Activated naive CD4-positive, alpha-beta T cell treated with anti-CD3 and anti-CD28 coated beads, Interleukin-2, amount 50 U/mL, for 72 hours (primary cell): ENCODE measurements around the gene DDAH1. TPM values are rescaled to one million over a fixed set of nuclear protein-coding genes. Genes with fewer than 3 reads are reported as not detected.

Experiments used
- ATAC-seq, 2 donors: fragments of 150-1000 bp; cut with Tn5 transposase; 2 replicates each; pipeline ENCODE4 v1.10.0; 2021; ENCODE audit warnings: mild to moderate bottlenecking in 2 of 2, moderate library complexity in 2 of 2
- DNase-seq, 2 donors: peaks; one replicate each; pipeline ENCODE4 v3.0.0; 2021 to 2022; ENCODE audit warnings: low spot score in 2 of 2
- H3K27ac Mint-ChIP-seq, 2 donors: one replicate each; pipeline ENCODE4 v1.8.0; 2022; ENCODE audit warnings: mild to moderate bottlenecking in 2 of 2, mixed read lengths in 2 of 2
- H3K36me3 Mint-ChIP-seq, 2 donors: one replicate each; pipeline ENCODE4 v1.8.0; 2022; ENCODE audit warnings: mixed read lengths in 2 of 2
- H3K9me3 Mint-ChIP-seq, 2 donors: one replicate each; pipeline ENCODE4 v1.8.0; 2022; ENCODE audit warnings: mixed read lengths in 2 of 2
- total RNA-seq, 2 donors: library from RNA; stranded (reverse); gene quantifications; one replicate each; pipeline ENCODE4 v1.2.3, GENCODE V29; 2022

DDAH1 gene
- total RNA-seq, 2 donors from 2014 or later, result not detected

DNA sequence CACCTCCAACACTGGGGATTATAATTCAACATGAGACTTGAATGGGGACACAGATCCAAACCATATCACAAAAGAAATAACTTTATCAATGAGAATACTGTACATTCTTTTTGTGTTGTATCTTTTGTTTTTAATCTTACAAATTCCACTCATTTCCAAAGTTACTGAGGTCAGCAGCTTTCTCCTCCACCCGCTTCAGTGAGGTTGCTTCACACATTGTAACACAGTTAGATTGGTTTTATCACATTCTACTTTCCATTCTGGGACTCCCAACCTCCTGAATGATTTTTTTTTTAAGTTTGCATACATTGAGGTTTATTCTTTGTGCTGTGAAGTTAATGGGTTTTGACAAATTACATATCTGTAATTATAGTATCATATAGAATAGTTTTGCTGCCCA is 43.8 kb downstream of the DDAH1 start:
- H3K27ac Mint-ChIP-seq, result no peak overlapping the region

DNA sequence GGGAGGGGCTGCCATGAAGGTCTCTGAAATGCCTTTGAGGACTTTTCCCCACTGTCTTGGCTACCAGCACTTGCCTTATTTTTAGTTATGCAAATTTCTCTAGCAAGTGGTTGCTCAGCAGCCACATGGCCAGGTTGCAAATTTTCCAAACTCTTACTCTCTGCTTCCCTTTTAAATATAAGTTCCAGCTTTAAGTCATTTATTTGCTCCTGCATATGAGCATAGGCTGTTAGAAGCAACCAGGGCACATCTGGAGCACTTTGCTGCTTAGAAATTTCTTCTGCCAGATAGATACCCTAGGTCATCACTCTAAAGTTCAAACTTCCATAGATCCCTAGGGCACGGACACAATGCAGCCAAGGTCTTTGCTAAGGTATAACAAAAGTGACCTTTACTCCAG is 44.8 kb downstream of the DDAH1 start:
- peaks cover 5% of the 10 kb centered on the region in 2 donors for H3K9me3 Mint-ChIP-seq
- H3K36me3 Mint-ChIP-seq, result no peaks in the 10 kb centered on the region
- DNase-seq (no peak), ATAC-seq (no peak)
- H3K27ac Mint-ChIP-seq, result no peak overlapping the region

More for the DNA sequence above, 43.8 kb downstream of the DDAH1 start:
- DNase-seq (no peak), ATAC-seq (no peak)
- Mint-ChIP-seq H3K9me3 (peaks cover 5% of the 10 kb centered on the region in 2 donors), H3K36me3 (no peaks in the 10 kb centered on the region)

DNA sequence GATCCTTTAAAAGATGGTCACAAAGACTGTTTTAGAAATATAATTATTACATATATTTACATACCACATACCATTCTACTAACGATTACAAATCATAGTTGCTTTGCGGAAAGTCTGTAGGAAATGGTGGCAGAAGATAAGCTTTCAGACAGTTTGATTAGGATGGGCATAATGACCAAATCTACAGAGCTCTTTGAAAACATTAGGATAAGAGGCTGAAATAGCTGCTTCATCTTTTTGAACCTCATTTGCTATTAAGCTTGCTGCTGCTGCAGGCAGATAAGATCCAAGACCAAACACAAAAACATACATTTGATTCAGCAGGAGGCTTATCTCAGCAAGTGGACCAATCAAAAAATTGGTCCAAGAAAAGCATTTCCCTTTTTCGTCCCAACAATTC is 47.1 kb downstream of the DDAH1 start:
- no peaks in the 10 kb centered on the region for H3K36me3 Mint-ChIP-seq
- no peak for ATAC-seq
- H3K9me3 Mint-ChIP-seq, result peaks cover 5% of the 10 kb centered on the region in 2 donors
- no peak overlapping the region for H3K27ac Mint-ChIP-seq
- DNase-seq, result no peak

DNA sequence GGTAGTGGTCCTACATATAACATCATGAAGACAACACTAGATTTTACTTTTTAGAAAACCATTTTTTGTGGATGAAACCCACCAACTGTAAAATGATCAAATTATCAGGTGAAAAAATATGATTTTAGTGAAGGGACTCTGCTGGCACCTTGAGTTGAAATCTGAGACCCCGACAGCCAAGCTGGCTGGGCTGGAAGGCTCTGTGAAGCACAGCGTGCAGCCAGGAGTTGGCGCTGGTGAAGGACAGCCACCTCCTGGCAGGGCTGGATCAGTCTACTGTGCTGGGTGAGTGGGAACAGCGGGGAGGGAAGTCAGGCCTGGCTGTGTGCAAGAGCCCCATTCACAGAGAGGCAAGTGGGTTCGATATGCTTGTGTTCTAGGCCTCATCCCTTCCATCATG is 47.9 kb downstream of the DDAH1 start:
- Mint-ChIP-seq H3K36me3 (no peaks in the 10 kb centered on the region), H3K27ac (no peak overlapping the region), H3K9me3 (peaks cover 5% of the 10 kb centered on the region in 2 donors)
- no peak for DNase-seq
- no peak for ATAC-seq

DNA sequence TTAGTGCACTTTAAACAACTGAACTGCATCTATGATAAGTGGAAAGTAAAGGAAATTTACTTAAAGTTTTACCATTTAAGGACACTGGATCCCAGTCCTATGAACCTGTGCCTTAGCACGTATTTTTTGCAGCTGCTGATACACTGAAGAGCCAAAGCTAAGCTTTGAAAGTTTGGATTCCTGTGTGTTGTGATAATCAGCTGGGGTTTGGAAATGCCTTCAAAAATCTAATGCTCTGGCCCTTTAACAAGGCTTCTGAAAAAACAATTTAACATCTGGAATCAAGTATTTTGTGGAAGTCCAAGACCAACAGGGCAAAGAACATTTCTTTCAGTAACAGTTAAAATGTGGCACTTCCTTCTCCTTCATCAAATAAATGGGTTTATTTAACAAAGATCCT is 51.8 kb downstream of the DDAH1 start:
- no peak overlapping the region for H3K27ac Mint-ChIP-seq
- ATAC-seq (no peak), DNase-seq (no peak)
- no peaks in the 10 kb centered on the region for H3K36me3 Mint-ChIP-seq
- no peaks in the 10 kb centered on the region for H3K9me3 Mint-ChIP-seq

DNA sequence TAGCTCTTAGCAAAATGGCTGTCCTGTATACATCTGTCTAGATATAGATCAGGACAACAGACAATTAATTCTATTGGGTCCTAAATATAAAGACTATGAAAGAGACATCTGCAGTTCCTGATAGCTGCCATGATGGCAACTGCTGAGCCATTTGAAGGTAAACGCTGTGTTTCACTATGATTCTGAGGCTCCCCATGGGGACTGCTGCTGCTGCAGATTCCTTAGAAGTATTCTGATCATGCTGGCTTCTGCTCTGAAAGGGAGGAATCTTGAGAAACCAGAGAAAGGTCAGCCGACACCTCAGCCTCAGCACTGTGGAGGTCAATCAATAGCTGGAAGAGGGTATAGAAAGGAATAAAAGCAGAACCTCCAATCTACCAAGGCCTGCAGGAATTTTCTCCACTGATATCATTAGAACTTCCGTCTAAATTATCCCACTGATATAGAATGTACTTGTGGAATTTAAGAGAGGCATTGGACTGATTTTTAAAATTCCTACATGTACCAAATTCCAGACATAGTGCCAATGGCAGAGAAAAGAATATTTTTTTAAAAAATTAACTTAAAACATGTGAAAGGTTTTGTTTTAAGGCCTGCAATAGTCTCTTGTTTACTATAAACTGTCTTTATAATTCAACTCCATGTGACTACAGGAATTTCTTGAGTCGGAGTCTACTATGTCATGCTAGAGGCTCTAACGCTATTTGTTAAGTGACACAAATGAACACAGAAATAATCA is 53.2 kb downstream of the DDAH1 start:
- DNase-seq (no peak), ATAC-seq (no peak)
- H3K9me3 Mint-ChIP-seq, result no peaks in the 10 kb centered on the region
- no peak overlapping the region for H3K27ac Mint-ChIP-seq
- H3K36me3 Mint-ChIP-seq, result no peaks in the 10 kb centered on the region

DNA sequence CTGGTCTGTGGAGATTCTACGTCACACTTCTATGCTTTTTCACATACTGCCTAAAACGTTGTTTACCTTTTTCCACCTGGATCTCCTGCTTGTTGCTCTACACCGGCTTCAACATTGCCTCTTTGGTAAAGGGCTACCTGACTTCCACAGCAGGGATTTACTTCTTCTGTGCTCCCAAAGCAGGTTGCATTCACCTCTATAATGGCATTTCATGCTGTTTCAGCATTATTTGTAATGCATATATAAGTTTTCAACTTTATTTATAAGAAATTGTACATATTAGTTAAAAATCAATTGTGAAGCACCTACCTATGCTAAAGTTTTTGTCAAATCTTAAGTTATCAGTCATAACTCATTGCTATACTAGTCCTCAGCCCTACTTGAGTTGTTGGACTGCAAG is 55.4 kb downstream of the DDAH1 start:
- Mint-ChIP-seq H3K27ac (no peak overlapping the region), H3K9me3 (no peaks in the 10 kb centered on the region), H3K36me3 (no peaks in the 10 kb centered on the region)
- DNase-seq, result no peak
- ATAC-seq, result no peak

DNA sequence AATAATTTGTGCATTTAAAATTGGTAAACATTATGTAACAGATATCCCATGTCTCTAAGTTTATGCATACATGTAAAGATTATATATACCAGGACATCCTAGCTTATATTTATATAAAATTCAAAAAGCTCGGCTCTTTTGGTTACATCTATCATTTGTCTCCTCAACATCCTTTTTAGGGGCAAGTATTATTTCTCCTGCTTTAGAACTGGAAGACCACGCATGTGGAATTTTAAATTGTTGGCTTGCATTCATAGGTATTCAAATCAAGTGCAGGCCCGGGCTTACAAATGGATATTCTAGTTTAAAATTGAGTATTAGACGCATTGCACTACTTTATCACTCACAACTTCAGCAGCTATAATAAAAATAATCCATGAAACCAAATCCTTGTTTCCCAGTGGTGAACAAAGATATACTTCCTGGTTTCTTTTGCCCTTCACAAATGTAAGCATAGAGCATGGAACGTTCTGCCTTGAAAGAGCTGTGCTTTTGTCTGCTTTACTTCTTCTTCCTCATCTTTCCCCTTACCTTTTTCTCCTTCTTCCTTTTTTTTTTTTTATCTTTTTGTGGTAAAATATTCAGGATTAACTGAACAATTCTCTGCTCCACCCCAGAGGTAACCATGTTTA is 57.1 kb downstream of the DDAH1 start:
- no peaks in the 10 kb centered on the region for H3K9me3 Mint-ChIP-seq
- DNase-seq, result no peak
- no peak for ATAC-seq
- H3K27ac Mint-ChIP-seq, result no peak overlapping the region
- no peaks in the 10 kb centered on the region for H3K36me3 Mint-ChIP-seq

DNA sequence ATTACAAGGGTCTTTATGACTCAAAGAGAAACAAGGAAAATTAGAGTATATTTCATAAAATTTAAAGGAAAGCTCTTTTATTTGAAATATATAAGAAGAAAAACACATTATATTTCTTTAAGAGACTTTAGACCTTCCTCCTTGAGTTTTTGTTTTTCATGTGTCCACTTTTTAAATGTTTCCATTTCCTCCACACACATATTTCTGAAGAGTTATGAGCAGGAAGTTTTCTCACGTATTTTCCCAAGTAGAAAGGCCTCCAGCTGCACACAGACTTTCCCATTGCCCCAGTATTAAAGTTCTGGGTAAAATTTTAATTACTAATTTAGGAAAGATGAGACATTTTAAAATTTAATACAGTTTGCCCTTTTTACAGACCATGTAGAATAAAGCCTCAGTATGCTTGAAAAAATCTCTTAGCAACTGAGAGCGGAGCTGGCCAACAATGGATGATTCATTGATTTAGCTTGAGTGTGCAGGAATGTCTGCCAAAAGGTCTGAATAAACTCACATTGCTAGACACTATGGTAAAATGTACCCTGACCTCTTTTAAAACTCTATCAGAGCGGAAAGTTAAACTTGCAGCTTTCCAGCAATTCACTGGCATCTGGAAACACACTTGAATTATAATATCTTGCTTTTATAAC is 57.9 kb downstream of the DDAH1 start:
- Mint-ChIP-seq H3K9me3 (no peaks in the 10 kb centered on the region), H3K27ac (no peak overlapping the region), H3K36me3 (no peaks in the 10 kb centered on the region)
- no peak for ATAC-seq
- no peak for DNase-seq

DNA sequence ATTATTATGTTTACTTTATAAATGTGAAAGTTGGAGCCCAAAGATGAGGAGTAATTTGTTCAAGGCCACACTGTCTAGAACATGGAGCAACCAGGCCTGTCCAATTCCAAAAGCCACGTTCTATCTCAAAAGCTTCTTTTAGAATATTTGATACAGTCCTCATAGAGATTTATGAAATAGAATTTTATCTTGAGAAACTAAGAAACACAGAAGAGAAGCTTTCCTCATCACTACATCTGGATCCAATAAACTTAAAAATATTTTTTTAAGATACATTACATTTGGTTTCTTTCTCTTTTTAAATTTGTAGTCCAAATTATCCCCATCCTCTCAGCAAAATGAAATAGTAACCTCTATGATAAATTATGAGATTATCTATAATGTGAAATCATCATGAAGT is 58.9 kb downstream of the DDAH1 start:
- DNase-seq (no peak), ATAC-seq (no peak)
- Mint-ChIP-seq H3K9me3 (no peaks in the 10 kb centered on the region), H3K36me3 (no peaks in the 10 kb centered on the region), H3K27ac (no peak overlapping the region)

DNA sequence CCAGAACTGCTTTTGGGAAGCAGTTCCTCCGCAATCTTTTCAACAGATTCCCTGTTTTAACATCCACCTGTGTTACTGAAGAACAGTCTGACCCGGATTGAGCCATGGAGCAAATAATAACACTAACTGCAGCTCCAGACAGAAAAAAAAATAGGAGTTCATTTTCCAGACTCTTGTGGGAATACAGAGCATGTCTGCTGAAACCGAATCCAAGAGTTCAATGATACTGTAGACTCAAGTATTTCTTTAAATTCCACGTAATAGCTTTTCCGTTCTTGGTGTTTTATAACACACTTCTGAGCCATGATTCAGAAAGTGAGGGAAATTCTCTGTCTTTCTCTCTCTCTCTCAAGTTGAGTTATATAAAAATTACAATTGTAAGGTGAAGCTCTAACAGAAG is 60.6 kb downstream of the DDAH1 start:
- H3K9me3 Mint-ChIP-seq, result no peaks in the 10 kb centered on the region
- ATAC-seq (no peak), DNase-seq (no peak)
- H3K36me3 Mint-ChIP-seq, result no peaks in the 10 kb centered on the region
- no peak overlapping the region for H3K27ac Mint-ChIP-seq

DNA sequence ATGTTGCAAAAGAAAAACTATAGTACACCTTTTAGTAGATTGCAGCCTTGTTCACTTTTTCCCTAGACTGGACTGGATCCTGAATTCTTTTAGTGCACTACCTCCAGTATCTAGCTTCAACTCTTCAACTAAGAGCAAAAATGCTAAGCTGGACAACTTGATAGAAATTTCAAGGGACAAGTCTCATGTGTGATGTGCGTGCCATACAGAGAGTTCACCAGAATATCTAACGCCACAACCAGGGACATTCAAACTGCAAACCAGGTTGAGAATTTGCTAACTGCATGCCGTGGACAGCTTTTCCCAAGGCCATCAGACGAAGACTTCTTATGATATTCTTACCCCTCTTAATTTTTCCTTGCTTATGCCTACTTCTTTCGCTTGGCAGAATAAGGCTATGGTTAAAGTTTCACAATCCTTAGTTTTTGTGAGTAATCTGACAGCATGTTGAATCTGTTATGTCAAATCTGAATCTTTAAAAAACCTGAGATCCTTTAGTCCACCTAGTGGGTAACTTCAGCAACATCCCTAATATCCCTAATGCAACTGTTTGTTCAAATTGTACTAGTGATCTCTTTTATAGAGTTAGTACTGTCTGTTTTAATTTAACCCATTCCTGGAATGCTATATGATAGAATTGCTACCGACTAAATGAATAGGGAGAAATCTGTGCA is 66.4 kb downstream of the DDAH1 start:
- no peaks in the 10 kb centered on the region for H3K9me3 Mint-ChIP-seq
- ATAC-seq, result no peak

DNA sequence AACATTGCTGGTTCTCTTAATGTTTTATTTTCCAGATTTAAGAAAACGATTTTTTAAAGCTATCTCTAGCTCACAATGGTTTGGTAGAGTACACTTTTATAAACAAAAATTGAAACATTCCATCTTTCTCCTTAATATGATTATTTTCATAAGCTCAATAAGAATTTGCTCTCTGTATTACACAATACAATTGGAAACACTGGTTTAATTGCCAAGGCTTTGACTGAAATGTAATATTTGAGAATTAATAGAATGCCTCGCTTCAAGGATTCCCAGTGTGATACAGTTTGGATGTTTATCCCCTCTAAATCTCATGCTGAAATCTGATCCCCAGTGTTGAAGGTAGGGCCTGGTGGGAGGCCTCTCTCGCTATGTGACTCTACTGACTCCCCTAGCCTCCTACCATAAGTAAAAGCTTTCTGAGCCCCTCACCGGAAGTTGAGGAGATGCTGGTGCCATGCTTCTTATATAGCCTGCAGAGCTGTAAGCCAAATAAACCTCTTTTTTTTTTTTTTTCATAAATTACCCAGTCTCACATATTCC is 67.4 kb downstream of the DDAH1 start:
- no peaks in the 10 kb centered on the region for H3K9me3 Mint-ChIP-seq
- DNase-seq, result no peak
- no peak overlapping the region for H3K27ac Mint-ChIP-seq
- no peak for ATAC-seq
- H3K36me3 Mint-ChIP-seq, result no peaks in the 10 kb centered on the region

More for the DNA sequence above, 66.4 kb downstream of the DDAH1 start:
- DNase-seq, result no peak
- Mint-ChIP-seq H3K36me3 (no peaks in the 10 kb centered on the region), H3K27ac (no peak overlapping the region)

DNA sequence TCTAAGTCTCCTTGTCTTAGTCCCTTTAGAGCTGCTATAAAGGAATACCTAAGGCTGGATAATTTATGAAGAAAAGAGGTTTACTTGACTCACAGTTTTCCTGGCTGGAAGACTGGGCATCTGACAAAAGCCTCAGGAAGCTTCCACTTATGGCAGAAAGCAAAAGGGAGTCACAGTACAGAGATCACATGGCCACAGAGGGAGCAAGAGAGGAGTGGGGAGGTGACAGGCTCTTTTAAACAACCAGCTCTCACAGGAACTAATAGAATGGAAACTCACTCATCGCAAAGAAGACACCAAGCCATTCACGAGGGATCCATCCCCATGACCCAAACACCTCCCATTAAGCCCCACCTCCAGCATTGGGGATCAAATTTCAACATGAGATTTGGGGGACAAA is 68.8 kb downstream of the DDAH1 start:
- ATAC-seq (no peak), DNase-seq (no peak)
- H3K27ac Mint-ChIP-seq, result no peak overlapping the region
- no peaks in the 10 kb centered on the region for H3K36me3 Mint-ChIP-seq
- H3K9me3 Mint-ChIP-seq, result no peaks in the 10 kb centered on the region

DNA sequence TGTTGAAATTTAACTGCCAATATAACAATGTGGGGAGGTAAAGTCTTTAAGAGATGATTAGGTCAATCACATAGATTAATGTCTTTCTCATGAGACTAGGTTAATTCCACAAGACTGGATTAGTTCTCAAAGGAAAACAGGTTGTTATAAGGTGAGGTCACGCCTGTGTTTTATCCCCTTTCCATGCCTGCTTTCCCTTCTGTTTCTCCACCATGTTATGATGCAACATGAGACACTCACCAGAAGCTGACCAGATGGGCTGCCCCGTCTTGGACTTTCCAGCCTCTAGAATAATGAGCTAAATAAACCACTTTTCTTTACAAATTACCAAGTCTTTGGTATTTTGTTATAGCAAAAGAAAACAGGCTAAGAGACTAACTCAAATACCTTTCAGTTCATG is 70.8 kb downstream of the DDAH1 start:
- no peaks in the 10 kb centered on the region for H3K9me3 Mint-ChIP-seq
- DNase-seq (no peak), ATAC-seq (no peak)
- no peaks in the 10 kb centered on the region for H3K36me3 Mint-ChIP-seq
- H3K27ac Mint-ChIP-seq, result no peak overlapping the region

DNA sequence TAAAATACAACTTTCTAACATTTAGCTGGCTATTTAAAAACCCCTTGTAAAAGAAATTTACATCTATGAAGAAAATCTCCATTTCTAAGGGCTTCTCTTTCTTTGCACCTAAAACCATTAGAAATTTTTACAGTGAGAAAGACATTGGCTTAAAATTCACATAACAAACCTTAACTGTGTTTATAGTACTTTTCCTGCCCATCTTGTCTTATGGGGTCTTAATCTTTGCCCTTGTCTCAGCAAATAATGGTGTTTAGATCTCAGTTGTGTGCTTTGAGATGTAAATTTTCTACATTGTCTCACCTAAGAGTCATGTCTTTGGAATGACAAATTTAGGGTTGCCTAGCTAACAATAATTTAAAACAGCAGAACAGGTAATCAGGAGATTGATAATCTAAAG is 71.5 kb downstream of the DDAH1 start:
- DNase-seq (no peak), ATAC-seq (no peak)
- Mint-ChIP-seq H3K9me3 (no peaks in the 10 kb centered on the region), H3K36me3 (no peaks in the 10 kb centered on the region), H3K27ac (no peak overlapping the region)

DNA sequence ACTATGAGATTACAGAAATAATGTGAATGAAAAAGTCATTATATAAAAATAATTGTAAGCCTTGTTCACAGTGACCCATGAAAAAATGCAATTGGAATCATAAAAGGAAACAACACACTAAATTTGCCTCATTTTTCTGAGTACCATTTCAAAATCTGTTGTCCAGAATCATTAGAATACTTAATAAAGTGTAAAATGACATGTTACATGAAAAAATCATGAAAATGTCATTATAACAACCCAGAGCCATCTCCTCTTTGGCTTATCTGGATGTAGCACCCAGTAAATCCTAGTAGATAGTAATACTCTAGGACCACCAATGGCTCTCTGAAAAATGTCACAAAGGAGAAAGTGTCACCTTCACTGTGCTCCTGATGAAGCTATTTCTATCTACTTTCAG is 76.5 kb downstream of the DDAH1 start:
- H3K36me3 Mint-ChIP-seq, result no peaks in the 10 kb centered on the region
- H3K27ac Mint-ChIP-seq, result no peak overlapping the region
- ATAC-seq (no peak), DNase-seq (no peak)
- peaks cover 9 to 12% of the 10 kb centered on the region in 2 donors for H3K9me3 Mint-ChIP-seq
